PC-3 (cell line): ENCODE data around the gene ZNF296. TPM values are rescaled to one million over a fixed set of nuclear protein-coding genes. Genes with fewer than 3 reads are reported as not detected.

Experiments used
- ATAC-seq: fragments of 200-7000 bp; cut with Tn5 transposase; 2 replicates; pipeline ENCODE4 v1.9.1; 2020; ENCODE audit warnings: mild to moderate bottlenecking, moderate library complexity
- BruUV-seq: library from RNA; stranded (reverse); fragments of 400-500 nt; replicated peaks from 2 replicates; lab custom pipeline; 2021; lab: Mats Ljungman, UMichigan
- CTCF ChIA-PET: fragments of 300-600 bp; sonication (Branson Sonifier 250); formaldehyde crosslinking; loops from one replicate; lab custom pipeline; 2022; ENCODE audit warnings: antibody characterized with exemption; lab: Charles Lee
- POLR2A ChIA-PET: fragments of 300-600 bp; sonication (Branson Sonifier 250); formaldehyde crosslinking; loops from one replicate; lab custom pipeline; 2022; ENCODE audit warnings: antibody characterized with exemption; ENCODE audit not compliant: unreplicated experiment; lab: Charles Lee
- DNase-seq: peaks from one replicate; pipeline ENCODE4 v3.0.0-alpha.2; 2015
- H2AFZ ChIP-seq: fragments of 300-600 bp; sonication (generic); 2 replicates; pipeline ENCODE4 v1.6.0; 2016; ENCODE audit warnings: antibody characterized with exemption, low read length
- H3F3A ChIP-seq: fragments of 300-600 bp; sonication (generic); one replicate; pipeline ENCODE4 v1.6.0; 2017; ENCODE audit warnings: antibody characterized with exemption, low read length, control low read depth, mild to moderate bottlenecking; ENCODE audit not compliant: unreplicated experiment
- H3K27ac ChIP-seq: fragments of 300-600 bp; sonication (generic); 2 replicates; pipeline ENCODE4 v1.5.1; 2016; ENCODE audit warnings: mild to moderate bottlenecking, low read length
- H3K27me3 ChIP-seq: fragments of 300-600 bp; sonication (generic); 2 replicates; pipeline ENCODE4 v1.6.1; 2016; ENCODE audit warnings: low read length, mixed read lengths
- H3K36me3 ChIP-seq: fragments of 300-600 bp; sonication (generic); 2 replicates; pipeline ENCODE4 v1.6.1; 2016; ENCODE audit warnings: low read depth, mixed run types, low read length, mixed read lengths
- H3K4me1 ChIP-seq: fragments of 300-600 bp; sonication (generic); 2 replicates; pipeline ENCODE4 v1.5.1; 2016; ENCODE audit warnings: low read length; ENCODE audit not compliant: insufficient read depth
- H3K4me2 ChIP-seq: fragments of 300-600 bp; sonication (generic); 2 replicates; pipeline ENCODE4 v1.6.0; 2016; ENCODE audit warnings: low read length
- H3K4me3 ChIP-seq: fragments of 300-600 bp; sonication (generic); 2 replicates; pipeline ENCODE4 v1.5.1; 2016; ENCODE audit warnings: mild to moderate bottlenecking, low read length, mixed read lengths
- H3K79me2 ChIP-seq: fragments of 300-600 bp; sonication (generic); 2 replicates; pipeline ENCODE4 v1.6.1; 2017; ENCODE audit warnings: low read length, mixed read lengths
- H3K9ac ChIP-seq: fragments of 300-600 bp; sonication (generic); 2 replicates; pipeline ENCODE4 v1.6.0; 2016; ENCODE audit warnings: mild to moderate bottlenecking, low read length
- H3K9me2 ChIP-seq: fragments of 300-600 bp; sonication (generic); replicated peaks from 2 replicates; pipeline ENCODE4 v1.6.1; 2016; ENCODE audit warnings: mixed run types, low read length, mixed read lengths
- H3K9me3 ChIP-seq: fragments of 300-600 bp; sonication (generic); 2 replicates; pipeline ENCODE4 v1.6.1; 2016; ENCODE audit warnings: low read length, mixed read lengths
- H4K20me1 ChIP-seq: fragments of 300-600 bp; sonication (generic); 2 replicates; pipeline ENCODE4 v1.6.1; 2016; ENCODE audit warnings: low read length, mixed read lengths
- EZH2 ChIP-seq: fragments of 300-600 bp; sonication (generic); IDR thresholded peaks from one replicate; pipeline ENCODE4 v1.6.1; 2017; ENCODE audit warnings: antibody characterized with exemption, mild to moderate bottlenecking, low read length; ENCODE audit not compliant: unreplicated experiment
- EZH2phosphoT487 ChIP-seq: fragments of 300-600 bp; sonication (generic); IDR thresholded peaks from 2 replicates; pipeline ENCODE4 v1.6.1; 2018; ENCODE audit warnings: mild to moderate bottlenecking, antibody characterized with exemption, low read length, borderline replicate concordance
- intact Hi-C: fragments of 100-400 bp; cut with micrococcal nuclease; formaldehyde crosslinking; loops from 2 replicates; pipeline ENCODE4 v1.9.0; 2023
- total RNA-seq: library from RNA; depleted of rRNA; stranded (reverse); fragments of >200 nt; gene quantifications from 2 replicates; pipeline ENCODE4 v1.2.3, GENCODE V29; 2014
- TF ChIP-seq, protein P1 (sequence below): fragments of 300-600 bp; sonication (generic); conservative IDR thresholded peaks from 2 replicates; pipeline ENCODE4 v1.5.1; 2017; ENCODE audit warnings: antibody characterized with exemption, low read depth, mild to moderate bottlenecking, low read length

The ZNF296 gene
- total RNA-seq, 1 experiment from 2014 or later: 2.4 TPM

DNA sequence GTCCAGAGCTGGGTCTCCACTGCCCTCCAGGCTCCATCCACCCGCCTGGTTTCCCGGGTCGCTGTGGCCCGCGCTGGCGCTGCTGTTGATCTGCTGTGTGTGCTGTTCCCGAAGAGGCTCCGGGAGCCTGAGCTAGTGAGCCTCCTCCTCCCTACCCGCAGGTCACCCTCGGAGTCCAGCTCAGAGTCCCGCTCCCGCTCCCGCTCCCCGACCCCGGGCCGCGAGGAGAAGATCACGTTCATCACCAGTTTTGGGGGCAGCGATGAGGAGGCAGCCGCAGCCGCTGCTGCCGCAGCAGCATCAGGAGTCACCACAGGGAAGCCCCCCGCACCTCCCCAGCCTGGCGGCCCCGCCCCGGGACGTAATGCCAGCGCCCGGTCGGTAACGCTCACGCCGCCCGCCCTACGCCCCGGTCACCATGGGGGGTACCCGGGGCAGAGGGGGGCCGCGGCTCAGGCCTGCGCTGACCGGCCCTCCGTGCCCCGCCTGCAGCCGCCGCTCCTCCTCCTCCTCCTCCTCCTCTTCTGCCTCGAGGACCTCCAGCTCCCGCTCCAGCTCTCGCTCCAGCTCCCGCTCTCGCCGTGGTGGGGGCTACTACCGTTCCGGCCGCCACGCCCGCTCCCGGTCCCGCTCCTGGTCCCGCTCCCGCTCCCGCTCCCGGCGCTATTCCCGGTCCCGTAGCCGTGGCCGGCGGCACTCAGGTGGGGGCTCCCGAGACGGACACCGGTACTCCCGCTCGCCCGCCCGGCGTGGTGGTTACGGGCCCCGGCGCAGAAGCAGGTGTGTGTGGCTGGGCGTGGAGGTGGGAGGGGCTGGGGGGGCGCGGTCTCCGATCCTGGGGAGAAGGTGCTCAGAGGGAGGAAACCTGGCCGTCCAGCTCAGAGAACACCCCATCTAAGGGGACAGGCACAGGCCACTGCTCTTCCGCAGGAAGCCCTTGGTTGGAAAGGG lies 12.2 kb downstream of the ZNF296 start:
- ATAC-seq: no peak
- no peaks in the 10 kb centered on the region for H4K20me1 ChIP-seq
- H3K4me3 ChIP-seq: no peak overlapping the region
- no peaks in the 10 kb centered on the region for H3K9me3 ChIP-seq
- H3K4me2 ChIP-seq: no peak overlapping the region
- H3K36me3 ChIP-seq: peaks cover 24% of the 10 kb centered on the region
- H2AFZ ChIP-seq: no peak overlapping the region
- H3K27me3 ChIP-seq: no peaks in the 10 kb centered on the region
- no peaks in the 10 kb centered on the region for H3K9me2 ChIP-seq
- no peaks in the 10 kb centered on the region for H3K79me2 ChIP-seq
- H3F3A ChIP-seq: no peaks in the 10 kb centered on the region
- TF ChIP-seq EZH2phosphoT487 (no peak), EZH2 (no peak)
- TF ChIP-seq, protein P1, sequence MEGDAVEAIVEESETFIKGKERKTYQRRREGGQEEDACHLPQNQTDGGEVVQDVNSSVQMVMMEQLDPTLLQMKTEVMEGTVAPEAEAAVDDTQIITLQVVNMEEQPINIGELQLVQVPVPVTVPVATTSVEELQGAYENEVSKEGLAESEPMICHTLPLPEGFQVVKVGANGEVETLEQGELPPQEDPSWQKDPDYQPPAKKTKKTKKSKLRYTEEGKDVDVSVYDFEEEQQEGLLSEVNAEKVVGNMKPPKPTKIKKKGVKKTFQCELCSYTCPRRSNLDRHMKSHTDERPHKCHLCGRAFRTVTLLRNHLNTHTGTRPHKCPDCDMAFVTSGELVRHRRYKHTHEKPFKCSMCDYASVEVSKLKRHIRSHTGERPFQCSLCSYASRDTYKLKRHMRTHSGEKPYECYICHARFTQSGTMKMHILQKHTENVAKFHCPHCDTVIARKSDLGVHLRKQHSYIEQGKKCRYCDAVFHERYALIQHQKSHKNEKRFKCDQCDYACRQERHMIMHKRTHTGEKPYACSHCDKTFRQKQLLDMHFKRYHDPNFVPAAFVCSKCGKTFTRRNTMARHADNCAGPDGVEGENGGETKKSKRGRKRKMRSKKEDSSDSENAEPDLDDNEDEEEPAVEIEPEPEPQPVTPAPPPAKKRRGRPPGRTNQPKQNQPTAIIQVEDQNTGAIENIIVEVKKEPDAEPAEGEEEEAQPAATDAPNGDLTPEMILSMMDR: no peak
- H3K4me1 ChIP-seq: no peaks in the 10 kb centered on the region
- no peak for DNase-seq
- ChIA-PET CTCF (no interaction called here), POLR2A (no interaction called here)
- no peak overlapping the region for H3K9ac ChIP-seq
- intact Hi-C loops: no loop called here
- H3K27ac ChIP-seq: no peak overlapping the region
- BruUV-seq: no TSS peak

DNA sequence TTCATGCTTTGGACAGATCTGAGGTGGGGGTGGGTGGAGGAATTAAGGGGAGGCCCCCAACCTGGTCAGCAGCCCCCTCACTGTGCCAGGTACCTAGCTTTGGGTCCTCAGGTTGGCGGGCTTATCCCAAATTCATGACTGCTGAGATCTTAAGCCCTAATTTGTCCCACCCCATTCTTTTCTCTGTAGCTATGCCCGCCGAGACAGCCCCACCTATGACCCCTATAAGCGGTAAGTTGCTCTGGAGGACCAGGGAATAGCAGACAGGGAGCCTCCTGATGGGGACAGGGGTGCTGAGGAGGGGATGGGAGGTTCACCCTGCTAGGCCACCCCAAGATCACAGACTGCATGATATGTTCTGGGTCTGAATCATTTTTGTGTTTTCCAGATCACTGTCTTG lies 14.3 kb downstream of the ZNF296 start:
- intact Hi-C loops: no loop called here
- no peak overlapping the region for H3K4me2 ChIP-seq
- no peaks in the 10 kb centered on the region for H3K79me2 ChIP-seq
- no peak overlapping the region for H3K4me3 ChIP-seq
- H3K27me3 ChIP-seq: no peaks in the 10 kb centered on the region
- TF ChIP-seq, protein P1: no peak
- TF ChIP-seq EZH2phosphoT487: no peak
- no peak for TF ChIP-seq EZH2
- no peak overlapping the region for H3K27ac ChIP-seq
- POLR2A ChIA-PET: no interaction called here
- no peaks in the 10 kb centered on the region for H3F3A ChIP-seq
- H3K9me2 ChIP-seq: no peaks in the 10 kb centered on the region
- CTCF ChIA-PET: no interaction called here
- H2AFZ ChIP-seq: no peak overlapping the region
- H3K36me3 ChIP-seq: peaks cover 27% of the 10 kb centered on the region
- ATAC-seq: no peak
- no peak overlapping the region for H3K9ac ChIP-seq
- no peak for DNase-seq
- no peaks in the 10 kb centered on the region for H4K20me1 ChIP-seq
- no TSS peak for BruUV-seq
- no peaks in the 10 kb centered on the region for H3K4me1 ChIP-seq
- H3K9me3 ChIP-seq: no peaks in the 10 kb centered on the region
